Measurements from ENCODE around the gene MEGF8. TPM values are rescaled to one million over a fixed set of nuclear protein-coding genes. Genes with fewer than 3 reads are reported as not detected.
A peak's percentile ranks its signal among the peaks of the same experiment; 100 is the strongest.

The MEGF8 gene
- total and polyA plus RNA-seq, 9 of the 15 experiments (the other 6 are each of a cell fraction or from before 2014, with no cell fraction given): 0.28 to 13.1 (median 3.0) TPM

DNA sequence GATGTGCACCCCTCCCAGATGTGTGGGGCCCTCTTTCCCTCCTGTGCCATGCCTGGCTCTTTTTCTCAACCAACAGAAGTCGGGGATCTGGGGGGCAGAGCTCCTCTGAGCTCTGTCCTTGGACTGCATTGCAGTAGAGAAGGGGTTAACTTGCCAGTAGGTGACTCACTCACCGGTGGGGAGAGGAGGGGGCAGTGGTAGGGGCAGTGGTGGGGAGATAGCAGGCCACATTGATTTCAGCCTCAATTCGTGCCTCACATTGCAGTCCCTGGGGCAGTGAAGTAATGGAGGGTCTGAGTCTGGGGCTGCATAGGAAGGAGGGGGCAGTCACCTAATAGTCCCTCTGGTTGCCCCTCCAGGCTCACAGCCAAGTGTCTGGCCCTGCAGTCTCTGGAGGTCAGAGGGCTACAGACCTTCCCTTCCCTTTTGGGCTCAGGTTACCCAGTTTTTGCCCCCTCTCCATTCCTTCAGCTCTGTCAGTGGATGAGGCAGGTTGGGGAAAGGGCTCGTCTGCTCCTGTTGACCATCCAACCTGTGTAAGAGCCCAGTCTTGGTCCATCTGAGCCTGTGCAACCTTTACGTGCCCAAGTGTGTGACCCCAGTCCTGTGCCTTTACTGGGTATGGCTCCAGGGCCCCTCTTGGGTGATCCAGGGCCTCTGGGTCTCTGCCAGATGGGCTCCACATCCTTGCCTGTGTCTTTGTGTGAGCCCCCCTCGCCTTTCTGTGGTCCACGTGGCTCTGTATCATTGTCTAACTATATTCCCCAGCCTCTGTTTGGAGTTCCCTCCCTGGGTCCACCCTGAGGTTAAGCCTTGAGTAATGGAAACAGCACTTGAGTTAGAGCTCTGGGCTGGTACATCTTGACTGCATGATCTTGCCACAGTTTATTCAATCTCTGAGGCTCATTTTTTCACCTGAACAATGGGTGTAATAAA lies 43.3 kb upstream of the MEGF8 start (continued):
- TF ChIP-seq ARID1B (IDR thresholded peaks at IDR 0.05) (peak; percentile 66), CREBBP (IDR thresholded peaks at IDR 0.05; ENCODE audit: low read depth, low read length) (no peak), TFAM (CRISPR knock-in tag; conservative IDR thresholded peaks at IDR 0.05) (no peak), TEAD1 (CRISPR knock-in tag; IDR thresholded peaks at IDR 0.05) (no peak), BACH1 (tag; IDR thresholded peaks at IDR 0.05) (no peak), SAFB (IDR thresholded peaks at IDR 0.05; ENCODE audit: borderline replicate concordance, low read depth, low read length) (no peak), EP300 (IDR thresholded peaks at IDR 0.05; ENCODE audit: low read length) (peak; percentile 26; the same call in 1 of the 2 replicates), KLF16 (IDR thresholded peaks at IDR 0.05) (no peak), JUNB (CRISPR knock-in tag; conservative IDR thresholded peaks at IDR 0.05) (no peak), CBX5 (IDR thresholded peaks at IDR 0.05; ENCODE audit: borderline replicate concordance, low read depth) (no peak), ZNF277 (CRISPR knock-in tag; IDR thresholded peaks at IDR 0.05; ENCODE audit: borderline replicate concordance) (no peak), HDAC1 (IDR thresholded peaks at IDR 0.05) (0 out of 4 replicates have a peak, but pooled peaks of 1 of the 2 experiments have one; percentile 42), NR2C2 (CRISPR knock-in tag; IDR thresholded peaks at IDR 0.05) (no peak), NR2C2 (tag; IDR thresholded peaks at IDR 0.05) (no peak), MLX (CRISPR knock-in tag; conservative IDR thresholded peaks at IDR 0.05) (no peak), THRAP3 (IDR thresholded peaks at IDR 0.05; ENCODE audit: borderline replicate concordance) (no peak), ZBTB7A (IDR thresholded peaks at IDR 0.05; ENCODE audit: borderline replicate concordance, control insufficient read depth, low read depth, low read length) (peak; percentile 94), KAT2B (IDR thresholded peaks at IDR 0.05; ENCODE audit: low read depth, low read length) (no peak), KLF1 (tag; IDR thresholded peaks at IDR 0.05) (no peak), GABPB2 (CRISPR knock-in tag; conservative IDR thresholded peaks at IDR 0.05) (no peak), COPS2 (conservative IDR thresholded peaks at IDR 0.05) (no peak), GATAD2A (IDR thresholded peaks at IDR 0.05) (peak; percentile 50; the same call in 1 of the 2 replicates), CAMTA2 (CRISPR knock-in tag; conservative IDR thresholded peaks at IDR 0.05) (no peak), ZNF133 (CRISPR knock-in tag; IDR thresholded peaks at IDR 0.05) (no peak), ZNF124 (CRISPR knock-in tag; IDR thresholded peaks at IDR 0.05) (no peak), HIVEP1 (CRISPR knock-in tag; IDR thresholded peaks at IDR 0.05) (no peak)
- TF ChIP-seq, protein P1, sequence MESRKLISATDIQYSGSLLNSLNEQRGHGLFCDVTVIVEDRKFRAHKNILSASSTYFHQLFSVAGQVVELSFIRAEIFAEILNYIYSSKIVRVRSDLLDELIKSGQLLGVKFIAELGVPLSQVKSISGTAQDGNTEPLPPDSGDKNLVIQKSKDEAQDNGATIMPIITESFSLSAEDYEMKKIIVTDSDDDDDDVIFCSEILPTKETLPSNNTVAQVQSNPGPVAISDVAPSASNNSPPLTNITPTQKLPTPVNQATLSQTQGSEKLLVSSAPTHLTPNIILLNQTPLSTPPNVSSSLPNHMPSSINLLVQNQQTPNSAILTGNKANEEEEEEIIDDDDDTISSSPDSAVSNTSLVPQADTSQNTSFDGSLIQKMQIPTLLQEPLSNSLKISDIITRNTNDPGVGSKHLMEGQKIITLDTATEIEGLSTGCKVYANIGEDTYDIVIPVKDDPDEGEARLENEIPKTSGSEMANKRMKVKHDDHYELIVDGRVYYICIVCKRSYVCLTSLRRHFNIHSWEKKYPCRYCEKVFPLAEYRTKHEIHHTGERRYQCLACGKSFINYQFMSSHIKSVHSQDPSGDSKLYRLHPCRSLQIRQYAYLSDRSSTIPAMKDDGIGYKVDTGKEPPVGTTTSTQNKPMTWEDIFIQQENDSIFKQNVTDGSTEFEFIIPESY (CRISPR knock-in tag; IDR thresholded peaks at IDR 0.05): no peak

All from K562 (cell line).